Cortex of kidney (tissue), 1 donor: ENCODE data around the gene CHST4.
"Not testable (repeated sequence)": the region's sequence is repeated elsewhere in the genome, so short reads cannot be mapped to it uniquely, and the experiment has no call there.

Experiments
- DNase-seq: peaks from one replicate; lab custom pipeline; 2025; lab: John Stamatoyannopoulos, UW

Gene CHST4

GRCh38 chr16:71570144-71570543, 43.9 kb downstream of the CHST4 start:
- no peak for DNase-seq

DNA sequence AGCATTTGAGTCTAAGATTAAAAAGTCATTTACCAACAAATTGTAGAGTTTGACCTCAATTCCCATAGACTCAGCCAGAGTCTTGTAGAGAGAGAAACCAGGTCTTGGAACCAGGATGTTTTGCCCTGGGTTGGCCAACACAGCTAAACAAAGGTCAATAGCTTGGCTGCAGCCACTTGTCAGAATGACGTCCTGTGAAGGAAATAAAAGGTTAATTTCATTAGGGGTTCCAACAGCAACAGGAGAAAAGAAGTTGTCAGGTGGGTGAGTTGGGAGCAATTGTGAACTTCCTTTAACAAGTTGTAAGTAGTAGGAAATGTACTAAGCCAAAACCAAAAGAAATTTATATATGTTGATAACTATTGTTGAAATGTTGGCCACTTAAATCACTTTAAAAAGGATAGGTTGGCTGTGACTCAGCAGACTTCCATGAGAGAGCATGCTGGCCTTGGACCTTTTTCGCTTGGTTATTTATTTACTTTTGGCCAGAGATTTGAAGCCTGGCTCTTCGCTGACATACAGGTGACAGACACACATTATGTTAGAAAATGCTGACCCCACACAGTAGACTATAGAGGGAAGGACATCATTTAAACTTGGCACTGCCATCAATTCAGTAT, 46.4 kb downstream of the CHST4 start:
- no peak for DNase-seq

DNA sequence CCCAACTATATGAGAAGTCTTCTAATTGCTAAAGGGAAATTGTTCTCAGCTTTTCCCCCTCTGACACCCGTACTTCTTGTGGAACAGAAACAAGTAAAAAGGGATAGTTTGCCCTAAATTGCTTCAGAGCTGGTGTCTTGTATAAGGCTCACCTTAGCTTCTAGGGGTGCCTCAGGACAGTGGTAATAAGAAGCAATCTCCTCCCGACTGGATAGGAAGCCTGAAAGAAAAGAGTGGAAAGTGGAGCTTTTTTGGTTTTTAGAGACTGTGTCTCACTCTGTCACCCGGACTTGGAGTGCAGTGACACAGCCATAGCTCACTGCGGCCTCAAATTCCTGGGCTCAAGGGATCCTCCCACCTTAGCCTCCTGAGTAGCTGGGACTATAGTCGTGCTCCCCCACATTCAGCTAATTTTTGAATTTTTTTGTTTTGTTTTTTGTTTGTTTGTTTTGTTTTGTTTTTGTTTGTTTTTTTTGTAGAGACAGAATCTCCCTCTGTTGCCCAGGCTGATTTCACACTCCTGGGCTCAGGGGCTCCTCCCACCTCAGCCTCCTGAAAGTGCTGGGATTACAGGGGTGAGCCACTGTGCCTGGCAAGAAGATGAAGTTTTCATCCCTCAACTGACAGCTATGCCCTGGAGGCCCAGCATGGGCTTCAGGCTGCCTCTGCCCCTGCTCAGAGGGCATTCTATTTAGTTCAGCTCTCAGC, 47.3 kb downstream of the CHST4 start:
- no peak for DNase-seq

GRCh38 chr16:71574702-71575101, 48.5 kb downstream of the CHST4 start:
- no peak for DNase-seq

DNA sequence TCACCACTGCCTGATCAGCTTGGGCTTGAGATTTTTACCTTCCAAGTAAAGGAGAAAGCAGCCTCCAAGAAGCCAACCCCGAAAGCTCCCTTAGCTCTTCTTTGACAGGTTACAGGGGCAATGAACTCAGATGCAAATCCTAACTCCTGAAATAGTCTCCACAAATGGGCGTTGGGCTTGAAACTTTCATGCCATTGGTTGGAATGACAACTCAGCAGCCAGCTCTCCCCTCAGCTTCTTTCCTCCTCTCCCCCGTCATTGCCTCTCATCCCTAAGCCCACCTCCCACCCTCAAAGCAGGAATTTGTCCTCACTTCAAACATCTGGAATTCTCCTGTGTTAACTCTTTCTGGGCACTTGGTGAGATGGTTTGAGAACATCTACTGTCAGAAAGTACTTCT, 50.7 kb downstream of the CHST4 start, which contains the start of gene TAT:
TSS of gene TAT (minus strand) at position 122 of the 400 bp plus-strand sequence. CDS start 677 bp downstream, outside the sequence.
- DNase-seq: no peak

- DNase-seq: not testable (repeated sequence)
These were observed 56.3 kb downstream of the CHST4 start for GRCh38 chr16:71582553-71582848.

- DNase-seq: no peak
These were observed 58.5 kb downstream of the CHST4 start for GRCh38 chr16:71584543-71585317.

DNA sequence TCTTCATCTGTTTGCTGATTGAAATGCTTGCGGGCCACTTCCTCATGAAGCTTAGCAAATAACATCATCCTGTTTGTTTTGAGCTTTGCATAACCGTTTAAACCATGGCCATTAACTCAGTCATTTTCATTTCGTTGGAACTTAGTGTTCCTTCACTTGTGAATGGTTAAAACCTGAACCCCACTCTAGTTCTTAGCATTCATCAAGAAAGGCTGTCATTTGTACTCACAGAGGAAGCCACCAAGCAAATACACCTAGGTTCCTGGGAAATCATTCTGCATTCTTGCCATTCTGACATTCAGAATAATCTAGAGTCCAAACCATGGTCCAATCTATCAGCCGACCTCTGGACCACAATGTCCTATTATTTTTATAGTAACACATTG, 59.1 kb downstream of the CHST4 start:
- DNase-seq: no peak
